Measurements from ENCODE around the gene ARHGAP10.

Gene ARHGAP10

GRCh38 chr4:147825451-147826287 is 93.8 kb downstream of the ARHGAP10 start:
- no peak for DNase-seq (ENCODE audit: low spot score)

GRCh38 chr4:147826288-147826646 is 94.4 kb downstream of the ARHGAP10 start:
- DNase-seq (ENCODE audit: low spot score): no peak

- no peak for DNase-seq (ENCODE audit: low spot score)
Observed at GRCh38 chr4:147828331-147828905, 96.5 kb downstream of the ARHGAP10 start.

GRCh38 chr4:147829401-147830101 is 97.7 kb downstream of the ARHGAP10 start:
- DNase-seq (ENCODE audit: low spot score): no peak

- DNase-seq (ENCODE audit: low spot score): no peak
Observed at GRCh38 chr4:147830102-147830463, 98.2 kb downstream of the ARHGAP10 start.

- DNase-seq (ENCODE audit: low spot score): no peak
Observed at GRCh38 chr4:147830987-147831386, 99.1 kb downstream of the ARHGAP10 start.

GRCh38 chr4:147831551-147832171 is 99.8 kb downstream of the ARHGAP10 start:
- DNase-seq (ENCODE audit: low spot score): no peak

- DNase-seq (ENCODE audit: low spot score): no peak
Observed at GRCh38 chr4:147833254-147833653, 101.4 kb downstream of the ARHGAP10 start.

- DNase-seq (ENCODE audit: low spot score): no peak
Observed at GRCh38 chr4:147833741-147834140, 101.9 kb downstream of the ARHGAP10 start.

- DNase-seq (ENCODE audit: low spot score): no peak
Observed at GRCh38 chr4:147834480-147834879, 102.6 kb downstream of the ARHGAP10 start.

GRCh38 chr4:147836807-147837206 is 104.9 kb downstream of the ARHGAP10 start:
- DNase-seq (ENCODE audit: low spot score): no peak

GRCh38 chr4:147837435-147837834 is 105.5 kb downstream of the ARHGAP10 start:
- peak; percentile 12 for DNase-seq (ENCODE audit: low spot score)

GRCh38 chr4:147837854-147838253 is 106.0 kb downstream of the ARHGAP10 start:
- DNase-seq (ENCODE audit: low spot score): no peak

- no peak for DNase-seq (ENCODE audit: low spot score)
Observed at GRCh38 chr4:147839200-147839599, 107.3 kb downstream of the ARHGAP10 start.

- no peak for DNase-seq (ENCODE audit: low spot score)
Observed at GRCh38 chr4:147839663-147840062, 107.8 kb downstream of the ARHGAP10 start.

- no peak for DNase-seq (ENCODE audit: low spot score)
Observed at GRCh38 chr4:147840838-147841738, 109.2 kb downstream of the ARHGAP10 start.

- no peak for DNase-seq (ENCODE audit: low spot score)
Observed at GRCh38 chr4:147842573-147842972, 110.7 kb downstream of the ARHGAP10 start.

- DNase-seq (ENCODE audit: low spot score): no peak
Observed at GRCh38 chr4:147843162-147843561, 111.3 kb downstream of the ARHGAP10 start.

- no peak for DNase-seq (ENCODE audit: low spot score)
Observed at GRCh38 chr4:147844781-147845180, 112.9 kb downstream of the ARHGAP10 start.

GRCh38 chr4:147846318-147847155 is 114.6 kb downstream of the ARHGAP10 start:
- no peak for DNase-seq (ENCODE audit: low spot score)

Measured in SK-N-DZ (cell line).